Peyer's patch (tissue), 4 donors: ENCODE results near the gene COX6B2.

Source experiments
- CTCF ChIP-seq, 6 experiments: fragments of 450-650 bp in 4 of 6; fragments of 200-600 bp in 2 of 6; sonication (generic) in 1 of 6; IDR thresholded peaks; one replicate each; pipeline ENCODE4 v1.5.1; 2017 to 2019; ENCODE audit warnings: antibody characterized with exemption in 6 of 6, mild to moderate bottlenecking in 3 of 6, moderate library complexity in 1 of 6
- POLR2A ChIP-seq, 2 donors: fragments of 450-650 bp; IDR thresholded peaks; one replicate each; pipeline ENCODE4 v1.5.1; 2017; ENCODE audit warnings: antibody characterized with exemption in 2 of 2, mild to moderate bottlenecking in 2 of 2, moderate library complexity in 2 of 2

GRCh38 chr19:55341595-55342531, 12.7 kb downstream of the COX6B2 start:
- TF ChIP-seq POLR2A (IDR thresholded peaks at IDR 0.05) (no peak), CTCF (IDR thresholded peaks at IDR 0.05) (no peak)
